HEK293T (cell line): Measurements from ENCODE around the gene CPEB4.

Experiments used
- CTCF ChIA-PET: fragments of 350-600 bp; formaldehyde crosslinking; extraction: SDS; loops from one replicate; lab custom pipeline; 2021; ENCODE audit warnings: antibody characterized with exemption, inconsistent platforms; lab: Yijun Ruan, JAX
- POLR2A ChIA-PET: fragments of 350-600 bp; formaldehyde crosslinking; extraction: SDS; loops from one replicate; lab custom pipeline; 2020; ENCODE audit warnings: antibody characterized with exemption, inconsistent platforms; lab: Yijun Ruan, JAX
- DNase-seq: peaks from one replicate; pipeline ENCODE4 v3.0.0; 2012; ENCODE audit warnings: mixed read lengths; ENCODE audit errors: extremely low spot score
- ARNT ChIP-seq: fragments of 450-650 bp; IDR thresholded peaks from 2 replicates; pipeline ENCODE4 v1.6.1; 2017; ENCODE audit warnings: mild to moderate bottlenecking
- BHLHE40 ChIP-seq: fragments of 450-650 bp; IDR thresholded peaks from 2 replicates; pipeline ENCODE4 v1.6.1; 2016; ENCODE audit warnings: mild to moderate bottlenecking, moderate library complexity, borderline replicate concordance
- CTBP1 ChIP-seq: fragments of 450-650 bp; IDR thresholded peaks from 2 replicates; pipeline ENCODE4 v1.6.1; 2016; ENCODE audit warnings: borderline replicate concordance
- ELF4 ChIP-seq: fragments of 450-650 bp; IDR thresholded peaks from 2 replicates; pipeline ENCODE4 v1.6.1; 2017; ENCODE audit warnings: antibody characterized with exemption
- FOXA1 ChIP-seq: fragments of 450-650 bp; IDR thresholded peaks from 2 replicates; pipeline ENCODE4 v1.6.1; 2016; ENCODE audit warnings: mild to moderate bottlenecking
- FOXK2 ChIP-seq: fragments of 450-650 bp; IDR thresholded peaks from 2 replicates; pipeline ENCODE4 v1.6.1; 2016; ENCODE audit warnings: mild to moderate bottlenecking
- FOXM1 ChIP-seq: fragments of 450-650 bp; IDR thresholded peaks from 2 replicates; pipeline ENCODE4 v1.6.1; 2017; ENCODE audit warnings: mild to moderate bottlenecking, borderline replicate concordance
- HDGF ChIP-seq: fragments of 450-650 bp; IDR thresholded peaks from 2 replicates; pipeline ENCODE4 v1.6.1; 2017; ENCODE audit warnings: antibody characterized with exemption, borderline replicate concordance
- L3MBTL2 ChIP-seq: fragments of 450-650 bp; conservative IDR thresholded peaks from 2 replicates; pipeline ENCODE4 v1.6.1; 2016; ENCODE audit warnings: mild to moderate bottlenecking
- LEF1 ChIP-seq: fragments of 450-650 bp; IDR thresholded peaks from 2 replicates; pipeline ENCODE4 v1.6.1; 2017; ENCODE audit warnings: mild to moderate bottlenecking, borderline replicate concordance
- NFRKB ChIP-seq: fragments of 450-650 bp; IDR thresholded peaks from 2 replicates; pipeline ENCODE4 v1.6.1; 2016; ENCODE audit warnings: mild to moderate bottlenecking, moderate library complexity
- SP1 ChIP-seq: fragments of 450-650 bp; IDR thresholded peaks from 2 replicates; pipeline ENCODE4 v1.6.1; 2017
- SUZ12 ChIP-seq: fragments of 450-650 bp; IDR thresholded peaks from 2 replicates; pipeline ENCODE4 v1.6.1; 2016; ENCODE audit warnings: mild to moderate bottlenecking
- TARDBP ChIP-seq: fragments of 450-650 bp; IDR thresholded peaks from 2 replicates; pipeline ENCODE4 v1.6.1; 2016
- ZNF384 ChIP-seq: fragments of 450-650 bp; IDR thresholded peaks from 2 replicates; pipeline ENCODE4 v1.6.1; 2016
- TF ChIP-seq, protein P1 (sequence below): fragments of 450-650 bp; IDR thresholded peaks from 2 replicates; pipeline ENCODE4 v1.6.1; 2016

CPEB4 gene

DNA sequence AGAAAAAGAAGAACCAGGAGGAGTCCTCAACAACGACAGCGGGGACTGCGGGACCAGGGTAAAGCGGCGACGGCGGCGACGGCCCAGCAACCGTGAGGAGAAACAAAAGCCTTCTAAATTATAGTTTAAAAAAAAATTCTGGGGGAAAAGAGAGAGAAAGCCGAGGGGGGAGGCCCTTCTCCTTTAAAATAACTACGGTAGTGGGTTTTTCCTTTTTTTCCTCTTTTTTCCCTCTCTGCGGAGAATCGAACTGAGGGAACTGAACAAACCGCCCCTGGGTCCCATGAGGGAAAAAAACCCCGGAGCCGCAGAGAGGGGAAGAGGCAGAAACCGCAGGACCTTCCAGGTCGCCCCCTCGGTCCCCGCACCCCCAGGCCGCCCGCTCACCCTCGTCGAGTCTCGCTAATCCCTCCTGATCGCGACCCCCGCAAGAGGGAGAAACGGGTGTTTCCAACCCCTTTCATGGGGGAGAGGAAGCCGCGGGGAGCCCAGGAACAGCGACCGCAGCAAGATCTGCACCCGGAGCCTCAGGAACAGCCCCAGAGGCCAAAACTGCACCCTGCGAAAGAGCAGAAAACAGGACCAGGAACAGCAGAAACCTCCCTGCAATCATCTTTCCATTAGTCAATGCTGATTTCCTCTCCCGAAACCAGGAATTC is 453 bp downstream of the CPEB4 start:
- CTCF ChIA-PET, result interaction anchor here (1.2 to 1.3 kb wide), 2 partner anchors 29 to 86 kb away, joined by 4 to 5 read pairs; no protein-coding TSS in a partner anchor
- POLR2A ChIA-PET, result interaction anchor here (0.7 to 1.5 kb wide), 14 partner anchors 10 to 251 kb away, joined by 3 to 6 read pairs (median 3); no protein-coding TSS in a partner anchor
- no peak for TF ChIP-seq FOXM1
- TF ChIP-seq CTBP1, result no peak
- TF ChIP-seq HDGF, result no peak
- no peak for TF ChIP-seq SP1
- TF ChIP-seq, protein P1, sequence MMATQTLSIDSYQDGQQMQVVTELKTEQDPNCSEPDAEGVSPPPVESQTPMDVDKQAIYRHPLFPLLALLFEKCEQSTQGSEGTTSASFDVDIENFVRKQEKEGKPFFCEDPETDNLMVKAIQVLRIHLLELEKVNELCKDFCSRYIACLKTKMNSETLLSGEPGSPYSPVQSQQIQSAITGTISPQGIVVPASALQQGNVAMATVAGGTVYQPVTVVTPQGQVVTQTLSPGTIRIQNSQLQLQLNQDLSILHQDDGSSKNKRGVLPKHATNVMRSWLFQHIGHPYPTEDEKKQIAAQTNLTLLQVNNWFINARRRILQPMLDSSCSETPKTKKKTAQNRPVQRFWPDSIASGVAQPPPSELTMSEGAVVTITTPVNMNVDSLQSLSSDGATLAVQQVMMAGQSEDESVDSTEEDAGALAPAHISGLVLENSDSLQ, result no peak
- no peak for TF ChIP-seq ARNT
- no peak for TF ChIP-seq NFRKB
- TF ChIP-seq ZNF384, result no peak
- no peak for TF ChIP-seq FOXA1
- TF ChIP-seq TARDBP, result no peak
- no peak for TF ChIP-seq ELF4
- TF ChIP-seq LEF1, result no peak
- no peak for TF ChIP-seq FOXK2
- no peak for TF ChIP-seq L3MBTL2
- TF ChIP-seq SUZ12, result no peak
- TF ChIP-seq BHLHE40, result no peak
- DNase-seq, result no peak

DNA sequence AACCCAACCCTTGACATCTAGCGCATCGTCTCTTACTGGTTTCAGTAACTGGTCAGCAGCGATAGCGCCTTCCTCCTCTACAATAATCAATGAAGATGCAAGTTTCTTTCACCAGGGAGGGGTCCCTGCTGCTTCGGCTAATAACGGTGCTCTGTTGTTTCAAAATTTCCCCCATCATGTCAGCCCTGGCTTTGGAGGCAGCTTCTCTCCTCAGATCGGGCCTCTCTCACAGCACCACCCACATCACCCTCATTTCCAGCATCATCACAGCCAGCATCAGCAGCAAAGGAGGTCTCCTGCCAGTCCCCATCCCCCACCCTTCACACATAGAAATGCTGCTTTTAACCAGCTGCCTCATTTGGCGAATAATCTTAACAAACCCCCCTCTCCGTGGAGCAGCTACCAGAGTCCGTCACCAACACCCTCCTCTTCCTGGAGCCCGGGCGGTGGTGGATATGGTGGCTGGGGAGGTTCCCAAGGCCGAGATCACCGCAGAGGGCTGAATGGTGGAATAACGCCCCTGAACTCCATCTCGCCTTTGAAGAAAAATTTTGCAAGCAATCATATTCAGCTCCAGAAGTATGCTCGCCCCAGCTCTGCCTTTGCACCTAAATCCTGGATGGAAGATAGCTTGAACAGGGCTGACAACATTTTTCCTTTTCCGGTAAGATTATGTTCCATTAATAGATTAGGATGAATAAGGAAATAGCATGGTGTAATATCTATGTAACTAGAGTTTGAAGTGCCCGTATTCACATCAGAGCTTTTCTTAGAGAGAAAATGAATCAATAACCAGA is 2.2 kb downstream of the CPEB4 start:
- DNase-seq, result no peak
- CTCF ChIA-PET, result interaction anchor here (0.5 to 0.9 kb wide), 2 partner anchors 80 to 857 kb away, joined by 3 read pairs; no protein-coding TSS in a partner anchor
- no peak for TF ChIP-seq HDGF
- TF ChIP-seq FOXK2, result no peak
- no peak for TF ChIP-seq L3MBTL2
- TF ChIP-seq, protein P1, result no peak
- TF ChIP-seq FOXA1, result no peak
- no peak for TF ChIP-seq BHLHE40
- TF ChIP-seq NFRKB, result no peak
- no peak for TF ChIP-seq ARNT
- no peak for TF ChIP-seq SP1
- TF ChIP-seq CTBP1, result no peak
- TF ChIP-seq SUZ12, result no peak
- no peak for TF ChIP-seq TARDBP
- no peak for TF ChIP-seq FOXM1
- POLR2A ChIA-PET, result interaction anchor here (0.6 to 1.5 kb wide), 3 partner anchors 23 to 193 kb away, joined by 3 read pairs; no protein-coding TSS in a partner anchor

DNA sequence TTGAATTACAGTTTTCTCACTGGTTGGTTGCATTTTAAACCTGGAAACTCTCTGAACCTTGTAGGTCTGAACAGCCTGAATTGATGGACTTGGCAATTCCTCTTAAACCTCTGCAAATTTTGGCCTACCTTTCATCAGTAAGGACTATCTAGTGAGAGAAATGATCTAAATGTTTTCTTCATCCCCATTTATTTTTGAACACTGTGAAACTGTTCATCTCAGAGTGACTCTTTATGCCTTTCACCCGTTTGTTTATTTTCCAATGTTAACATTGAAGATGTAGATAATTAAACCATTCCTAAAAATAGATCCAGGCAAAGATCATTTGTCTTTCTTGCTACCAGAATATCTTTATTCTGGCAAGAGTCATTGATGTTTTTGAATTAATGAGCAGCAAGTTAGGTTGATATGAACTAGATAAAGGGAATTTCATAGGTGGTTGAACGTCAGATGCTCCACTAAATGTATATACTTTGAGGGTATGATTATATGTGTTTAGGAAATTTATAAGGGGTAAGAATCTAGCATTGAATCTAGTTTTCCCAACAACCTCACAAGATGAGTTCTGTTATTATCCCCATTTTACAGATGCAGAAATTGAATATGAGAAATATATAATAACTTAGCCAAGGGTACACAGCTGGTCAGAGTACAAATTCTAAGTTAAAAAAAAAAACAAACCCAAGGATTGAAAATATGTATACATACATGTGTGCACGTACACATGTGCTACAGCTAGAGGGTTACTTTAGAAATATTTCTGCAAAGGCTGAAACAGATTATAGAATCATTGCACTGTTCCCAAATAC is 3.4 kb downstream of the CPEB4 start:
- POLR2A ChIA-PET, result interaction anchor here (0.6 to 1.2 kb wide), 2 partner anchors 82 to 194 kb away, joined by 3 read pairs; no protein-coding TSS in a partner anchor
- DNase-seq, result no peak
- CTCF ChIA-PET, result no interaction called here
- TF ChIP-seq SUZ12, result no peak
- no peak for TF ChIP-seq CTBP1
- no peak for TF ChIP-seq ELF4
- no peak for TF ChIP-seq NFRKB
- TF ChIP-seq ARNT, result no peak
- TF ChIP-seq TARDBP, result no peak
- TF ChIP-seq FOXK2, result no peak
- TF ChIP-seq ZNF384, result no peak
- no peak for TF ChIP-seq BHLHE40
- no peak for TF ChIP-seq L3MBTL2
- no peak for TF ChIP-seq HDGF
- TF ChIP-seq FOXA1, result no peak
- TF ChIP-seq, protein P1, result no peak
- no peak for TF ChIP-seq SP1
- no peak for TF ChIP-seq LEF1
- no peak for TF ChIP-seq FOXM1

DNA sequence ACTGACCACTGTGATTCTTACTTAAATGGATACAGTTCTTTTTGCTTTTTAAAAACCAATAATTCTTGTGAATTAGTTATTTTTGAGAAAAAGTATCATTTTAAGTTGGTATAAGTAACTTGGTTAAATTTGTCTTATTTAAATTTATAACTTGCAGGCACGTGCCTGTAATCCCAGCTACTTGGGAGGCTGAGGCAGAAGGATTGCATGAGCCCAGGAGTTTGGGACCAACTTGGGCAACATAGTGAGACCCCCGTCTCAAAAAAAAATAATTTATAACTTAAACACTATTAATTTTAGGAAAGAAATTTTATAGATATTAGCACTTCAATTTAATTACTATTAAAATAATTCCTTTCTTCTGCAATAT is 5.0 kb downstream of the CPEB4 start:
- ChIA-PET CTCF (interaction anchor here (0.9 kb wide), 1 partner anchor 77 kb away, joined by 5 read pairs; no protein-coding TSS in a partner anchor), POLR2A (interaction anchor here (1.6 kb wide), 1 partner anchor 19 kb away, joined by 3 read pairs; no protein-coding TSS in a partner anchor)
- DNase-seq, result no peak
- TF ChIP-seq ZNF384 (no peak), BHLHE40 (no peak), FOXA1 (no peak), NFRKB (no peak), HDGF (no peak), ARNT (no peak), SP1 (no peak), FOXK2 (no peak), ELF4 (no peak), SUZ12 (no peak), LEF1 (no peak), TARDBP (no peak), FOXM1 (no peak), L3MBTL2 (no peak)
- TF ChIP-seq, protein P1, result no peak
